Breast epithelium (tissue), 4 donors: ENCODE measurements around the gene IGIP. TPM values are rescaled to one million over a fixed set of nuclear protein-coding genes. Genes with fewer than 3 reads are reported as not detected.

Experiments
- DNase-seq, 2 donors: peaks; one replicate each; pipeline ENCODE4 v3.0.0-alpha.2; 2019; ENCODE audit warnings: low spot score in 2 of 2
- H3K27ac ChIP-seq, 2 donors: fragments of 200-600 bp; sonication (generic) in 1 of 2; one replicate each; pipeline ENCODE4 v1.5.1; 2016 to 2019; ENCODE audit warnings: mild to moderate bottlenecking in 1 of 2
- H3K27me3 ChIP-seq, 2 donors: fragments of 200-600 bp; sonication (generic) in 1 of 2; one replicate each; pipeline versions ENCODE4 v1.5.1 to v1.6.0; 2017 to 2019; ENCODE audit warnings: control low read depth in 1 of 2, mild to moderate bottlenecking in 1 of 2
- H3K36me3 ChIP-seq: fragments of 200-600 bp; one replicate; pipeline ENCODE4 v1.5.1; 2019
- H3K4me1 ChIP-seq, 2 donors: fragments of 200-600 bp; sonication (generic); one replicate each; pipeline ENCODE4 v1.5.1; 2016 to 2019; ENCODE audit warnings: control low read depth in 1 of 2
- H3K4me3 ChIP-seq, 3 donors: fragments of 200-600 bp; sonication (generic); 1 replicate in 2 of 3; 2 replicates in 1 of 3; pipeline ENCODE4 v1.5.1; 2016 to 2019; ENCODE audit warnings: mild to moderate bottlenecking in 3 of 3, moderate library complexity in 2 of 3
- H3K9me3 ChIP-seq, 2 donors: fragments of 200-600 bp; sonication (generic) in 1 of 2; one replicate each; pipeline ENCODE4 v1.5.1; 2016 to 2019; ENCODE audit warnings: control low read depth in 1 of 2
- POLR2A ChIP-seq: fragments of 450-650 bp; IDR thresholded peaks from one replicate; pipeline ENCODE4 v1.6.1; 2016; ENCODE audit warnings: antibody characterized with exemption, mild to moderate bottlenecking, moderate library complexity
- POLR2AphosphoS5 ChIP-seq, 3 donors: sonication (generic); formaldehyde crosslinking; IDR thresholded peaks; one replicate each; pipeline ENCODE4 v1.6.1; 2017; ENCODE audit warnings: antibody characterized with exemption in 3 of 3
- intact Hi-C: fragments of 100-400 bp; cut with DNase I; formaldehyde crosslinking; loops from one replicate; pipeline ENCODE4 v1.15.1; 2023; ENCODE audit warnings: low total_unique reads
- total RNA-seq, 3 donors: library from RNA; depleted of rRNA; stranded (reverse); fragments of >200 nt; gene quantifications; one replicate each; pipeline ENCODE4 v1.1.0, GENCODE V29; 2016
- TF ChIP-seq, protein P1 (sequence below), 3 donors: fragments of 450-650 bp; IDR thresholded peaks; one replicate each; pipeline ENCODE4 v1.5.1; 2016 to 2017; ENCODE audit warnings: antibody characterized with exemption in 3 of 3, mild to moderate bottlenecking in 3 of 3, moderate library complexity in 3 of 3

Gene IGIP
- total RNA-seq, 3 donors from 2014 or later: 19.0 to 23.1 (median 21.8) TPM

DNA sequence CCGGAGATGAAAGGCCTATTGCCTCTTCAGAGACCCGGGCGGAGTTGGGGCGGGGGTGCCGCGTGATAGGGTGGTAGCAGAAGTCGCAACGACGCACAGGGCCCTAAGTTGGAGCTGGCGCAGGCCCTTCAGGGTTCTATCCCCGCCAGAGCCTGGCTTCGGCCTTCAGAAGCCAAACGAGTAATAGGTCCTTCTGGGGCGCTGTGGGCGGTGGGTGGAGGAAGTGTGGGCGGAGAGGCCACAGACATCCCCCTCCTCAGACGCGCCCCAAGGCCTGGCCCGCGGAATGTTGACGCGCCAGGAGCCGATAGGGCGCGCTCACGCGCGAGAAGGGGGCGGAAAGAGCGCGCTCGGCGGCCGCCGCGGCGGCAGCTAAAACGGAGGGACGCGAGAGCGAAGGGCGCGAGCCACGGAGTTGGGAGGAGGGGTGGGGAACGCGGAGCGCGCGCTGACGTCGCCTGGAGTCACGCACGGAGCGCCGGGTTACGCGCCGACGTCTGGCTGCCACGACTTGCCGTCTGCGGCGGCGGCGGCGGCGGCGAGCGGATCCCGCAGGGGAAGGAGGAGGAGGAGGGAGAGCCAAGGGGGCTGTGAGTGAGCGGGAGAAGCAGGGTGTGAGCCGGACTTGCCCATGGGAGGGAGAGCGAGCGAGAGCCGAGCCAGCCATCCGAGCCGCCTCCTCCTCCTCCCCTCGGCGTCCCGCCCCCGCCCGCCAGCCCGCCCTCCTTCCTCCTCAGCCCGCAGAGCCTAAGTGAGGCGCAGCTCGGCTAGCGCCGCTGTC is 18.2 kb upstream of the IGIP start:
- no peaks in the 10 kb centered on the region for H3K9me3 ChIP-seq
- no peaks in the 10 kb centered on the region for H3K36me3 ChIP-seq
- intact Hi-C loops: no loop called here
- H3K4me3 ChIP-seq: peak overlapping the region; percentile 64 to 81 (median 78)
- no peaks in the 10 kb centered on the region for H3K27me3 ChIP-seq
- DNase-seq: peak; percentile 80 to 92
- peak overlapping the region; percentile 99 for H3K27ac ChIP-seq
- TF ChIP-seq POLR2A: peak; percentile 77
- TF ChIP-seq POLR2AphosphoS5 (IDR thresholded peaks at IDR 0.05): peak; percentile 93 to 98 (median 97)
- TF ChIP-seq, protein P1, sequence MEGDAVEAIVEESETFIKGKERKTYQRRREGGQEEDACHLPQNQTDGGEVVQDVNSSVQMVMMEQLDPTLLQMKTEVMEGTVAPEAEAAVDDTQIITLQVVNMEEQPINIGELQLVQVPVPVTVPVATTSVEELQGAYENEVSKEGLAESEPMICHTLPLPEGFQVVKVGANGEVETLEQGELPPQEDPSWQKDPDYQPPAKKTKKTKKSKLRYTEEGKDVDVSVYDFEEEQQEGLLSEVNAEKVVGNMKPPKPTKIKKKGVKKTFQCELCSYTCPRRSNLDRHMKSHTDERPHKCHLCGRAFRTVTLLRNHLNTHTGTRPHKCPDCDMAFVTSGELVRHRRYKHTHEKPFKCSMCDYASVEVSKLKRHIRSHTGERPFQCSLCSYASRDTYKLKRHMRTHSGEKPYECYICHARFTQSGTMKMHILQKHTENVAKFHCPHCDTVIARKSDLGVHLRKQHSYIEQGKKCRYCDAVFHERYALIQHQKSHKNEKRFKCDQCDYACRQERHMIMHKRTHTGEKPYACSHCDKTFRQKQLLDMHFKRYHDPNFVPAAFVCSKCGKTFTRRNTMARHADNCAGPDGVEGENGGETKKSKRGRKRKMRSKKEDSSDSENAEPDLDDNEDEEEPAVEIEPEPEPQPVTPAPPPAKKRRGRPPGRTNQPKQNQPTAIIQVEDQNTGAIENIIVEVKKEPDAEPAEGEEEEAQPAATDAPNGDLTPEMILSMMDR (IDR thresholded peaks at IDR 0.05): peak in 1 of 3 donors; percentile 28
- H3K4me1 ChIP-seq: peaks cover 0 to 15% of the 10 kb centered on the region in 2 donors

DNA sequence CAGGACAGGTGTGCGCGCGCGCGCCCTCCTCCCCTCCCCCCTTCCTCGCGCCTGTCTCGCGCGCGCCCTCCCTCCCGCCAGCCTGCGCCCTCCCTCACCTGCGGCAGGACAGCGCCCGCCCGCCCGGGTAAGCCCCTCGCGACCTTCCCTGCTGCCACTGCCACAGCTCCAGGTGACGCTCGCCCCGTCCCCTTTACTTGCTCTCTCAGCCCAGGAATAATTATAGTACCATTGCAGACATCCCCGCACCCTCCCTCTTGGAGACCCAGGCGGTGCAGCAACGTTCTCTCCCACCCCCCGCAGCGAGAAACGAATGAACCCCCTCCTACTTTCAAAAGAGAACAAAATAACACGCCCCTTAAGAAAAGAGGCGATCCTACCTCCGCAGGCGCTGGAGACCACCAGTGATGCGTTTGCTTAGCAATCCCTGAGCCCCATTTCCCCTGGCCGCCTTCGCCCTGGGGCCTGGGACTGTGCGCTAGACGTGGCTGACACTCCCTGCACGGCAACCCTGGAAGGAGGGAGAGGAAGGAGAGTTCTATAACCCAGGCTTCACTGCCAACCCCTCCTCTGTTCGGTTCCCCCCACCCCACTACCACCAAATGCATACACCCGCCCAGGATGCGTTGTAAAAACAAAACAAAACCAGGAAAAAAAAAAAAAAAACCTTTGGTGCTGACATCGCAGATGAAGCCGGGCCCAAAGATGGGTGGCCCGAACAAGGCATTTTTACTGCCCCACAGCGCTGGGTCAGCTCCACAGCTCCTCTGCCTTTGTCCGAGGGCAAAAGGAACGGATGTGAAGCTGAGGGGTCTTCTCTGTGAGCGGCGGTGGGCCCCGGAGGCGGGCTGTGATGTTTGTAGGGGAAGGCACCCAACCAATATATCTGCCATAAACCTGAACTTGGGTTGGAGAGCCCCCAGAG is 17.4 kb upstream of the IGIP start:
- Histone ChIP-seq H3K9me3 (no peaks in the 10 kb centered on the region), H3K27ac (peak overlapping the region; percentile 99), H3K27me3 (no peaks in the 10 kb centered on the region), H3K4me1 (peaks cover 0 to 19% of the 10 kb centered on the region in 2 donors), H3K36me3 (no peaks in the 10 kb centered on the region), H3K4me3 (peak overlapping the region; percentile 64 to 81 (median 78))
- no peak for DNase-seq
- intact Hi-C loops: no loop called here
- no peak for TF ChIP-seq POLR2AphosphoS5 (IDR thresholded peaks at IDR 0.05)
- TF ChIP-seq POLR2A: no peak
- TF ChIP-seq, protein P1 (IDR thresholded peaks at IDR 0.05): no peak

DNA sequence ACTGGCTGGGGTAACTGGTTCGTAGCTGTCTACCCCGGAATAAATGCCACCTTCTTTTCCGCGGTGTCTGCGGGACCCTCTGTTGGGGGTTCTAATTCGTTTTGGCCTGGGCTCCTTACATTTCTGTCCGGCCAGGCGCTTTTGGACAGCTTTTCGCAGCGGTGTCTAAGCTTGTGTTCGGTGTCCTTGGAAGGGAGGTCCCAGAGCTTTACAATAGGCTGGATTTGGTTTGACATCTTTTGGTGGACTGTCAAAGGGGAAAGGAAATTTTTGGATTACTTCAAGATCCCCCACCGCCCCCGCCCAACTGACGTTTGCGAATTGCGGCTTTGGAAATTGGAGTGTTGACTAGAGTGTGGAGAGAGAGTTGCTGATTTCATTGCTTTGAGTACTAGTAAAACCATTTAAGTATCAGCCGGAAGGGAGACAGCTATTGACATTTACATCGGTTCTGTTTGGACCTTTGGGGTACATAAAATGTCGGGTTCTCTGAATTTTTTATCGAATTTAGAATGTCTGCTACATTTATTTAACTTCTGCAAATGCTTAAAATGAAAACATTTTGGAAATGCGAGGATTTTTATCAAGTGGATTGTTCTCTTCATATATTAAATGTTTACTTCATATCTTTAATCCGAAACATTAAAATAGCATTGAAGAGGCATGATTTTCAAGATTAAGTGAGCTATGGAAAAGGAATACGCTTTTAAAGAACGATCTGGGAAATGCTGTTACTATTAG is 16.5 kb upstream of the IGIP start:
- Histone ChIP-seq H3K9me3 (no peaks in the 10 kb centered on the region), H3K27me3 (no peaks in the 10 kb centered on the region), H3K4me1 (peaks cover 0 to 19% of the 10 kb centered on the region in 2 donors), H3K4me3 (peak overlapping the region; percentile 64 to 81 (median 78)), H3K27ac (peak overlapping the region; percentile 77 to 99), H3K36me3 (no peaks in the 10 kb centered on the region)
- intact Hi-C loops: no loop called here
- TF ChIP-seq POLR2A (no peak), POLR2AphosphoS5 (IDR thresholded peaks at IDR 0.05) (no peak)
- TF ChIP-seq, protein P1 (IDR thresholded peaks at IDR 0.05): no peak
- no peak for DNase-seq

DNA sequence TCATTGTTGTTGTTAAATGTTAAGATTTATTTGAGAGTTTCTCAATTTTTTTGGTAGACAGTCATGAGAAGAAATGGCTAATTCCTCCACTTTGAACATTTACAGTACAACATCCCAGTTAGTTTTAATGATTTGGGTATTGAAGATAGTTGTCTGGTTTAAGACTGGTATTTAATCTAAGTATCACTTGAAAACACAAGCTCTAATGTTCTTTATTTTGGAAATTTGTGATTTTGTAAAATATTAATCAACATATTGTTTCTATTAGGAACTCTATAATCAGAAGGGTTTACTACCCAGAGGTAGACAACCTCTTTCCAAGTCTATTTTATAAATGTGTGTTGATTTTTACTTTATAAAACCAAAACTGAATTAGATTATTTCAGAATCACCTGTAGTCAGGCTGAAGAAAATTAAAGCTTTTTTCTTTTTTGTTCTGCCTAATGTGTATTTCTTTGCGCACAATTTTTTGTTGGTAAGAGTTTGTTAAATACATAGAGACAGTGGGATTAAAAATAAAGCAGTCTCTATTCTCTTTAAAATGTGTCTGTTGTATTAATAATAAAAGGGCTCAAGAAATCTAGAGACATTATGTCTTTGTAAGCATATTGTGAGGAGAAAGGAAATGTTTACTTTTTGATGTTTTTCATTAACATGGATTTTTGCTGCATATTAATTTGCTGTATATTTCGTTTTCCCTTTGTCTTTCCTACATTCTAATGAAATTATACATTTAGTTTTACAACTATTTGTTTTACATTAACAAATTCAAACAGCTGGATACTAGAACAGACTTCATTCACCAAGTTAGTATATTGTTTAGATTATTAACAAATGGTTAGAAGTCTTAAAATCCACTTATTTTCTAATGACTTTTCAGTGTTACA is 15.7 kb upstream of the IGIP start:
- Histone ChIP-seq H3K9me3 (no peaks in the 10 kb centered on the region), H3K36me3 (no peaks in the 10 kb centered on the region), H3K4me3 (peak overlapping the region in 1 of 3 donors; percentile 81), H3K27ac (no peak overlapping the region), H3K27me3 (no peaks in the 10 kb centered on the region), H3K4me1 (peaks cover 0 to 19% of the 10 kb centered on the region in 2 donors)
- TF ChIP-seq, protein P1 (IDR thresholded peaks at IDR 0.05): no peak
- TF ChIP-seq POLR2AphosphoS5 (IDR thresholded peaks at IDR 0.05): no peak
- no peak for TF ChIP-seq POLR2A
- intact Hi-C loops: no loop called here
- DNase-seq: no peak
